Amygdala (tissue), 56 donors: ENCODE measurements around the gene LOC128125822.
"Not testable (repeated sequence)": the region's sequence is repeated elsewhere in the genome, so short reads cannot be mapped to it uniquely, and the experiment has no call there.

Source experiments
- DNase-seq, 56 donors: peaks; one replicate each; lab custom pipeline; 2025; lab: John Stamatoyannopoulos, UW

The LOC128125822 gene

DNA sequence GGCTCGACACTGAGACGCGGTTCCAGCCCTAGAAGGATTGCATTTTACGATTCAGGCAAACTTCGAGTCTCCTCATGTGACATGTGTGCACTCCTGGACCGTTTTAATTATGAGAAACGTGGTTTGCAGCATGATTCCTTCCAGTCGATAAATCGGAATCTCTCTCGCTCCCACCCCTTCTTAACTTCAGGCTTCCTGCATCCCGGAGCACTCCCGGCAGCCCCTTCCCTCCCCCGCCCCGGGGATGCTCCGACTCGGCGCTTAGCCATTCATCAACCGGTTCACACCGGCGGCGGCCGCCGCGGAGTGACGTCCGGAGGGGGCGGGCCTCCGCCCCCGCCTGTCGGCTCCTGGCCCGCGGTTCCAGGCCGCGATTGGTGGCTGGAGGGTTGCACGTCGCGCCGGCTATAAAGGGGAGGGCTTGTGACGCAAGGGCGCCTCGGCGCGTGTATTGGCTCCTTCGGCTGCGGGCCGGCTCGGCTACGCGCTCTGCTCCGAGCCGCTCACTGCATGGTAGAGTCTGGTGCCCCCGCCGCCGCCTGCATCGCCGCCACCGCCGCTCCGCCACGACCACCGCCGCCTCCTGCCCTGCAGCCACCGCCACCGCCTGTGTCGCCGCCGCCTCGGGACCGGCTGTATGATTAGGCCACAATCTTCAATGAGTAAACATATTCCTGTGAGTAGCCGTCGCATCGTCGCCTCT, at the start of gene LOC128125822, which contains the start of gene PTP4A1:
Gene LOC128125822, plus strand, starts transcription at position 437 of the 703 bp plus-strand sequence.
Gene PTP4A1, plus strand, starts transcription at position 437 of the 703 bp plus-strand sequence. CDS start 4,401 bp downstream, outside the sequence.
- DNase-seq = peak; percentile 75 to 99 (median 97)

DNA sequence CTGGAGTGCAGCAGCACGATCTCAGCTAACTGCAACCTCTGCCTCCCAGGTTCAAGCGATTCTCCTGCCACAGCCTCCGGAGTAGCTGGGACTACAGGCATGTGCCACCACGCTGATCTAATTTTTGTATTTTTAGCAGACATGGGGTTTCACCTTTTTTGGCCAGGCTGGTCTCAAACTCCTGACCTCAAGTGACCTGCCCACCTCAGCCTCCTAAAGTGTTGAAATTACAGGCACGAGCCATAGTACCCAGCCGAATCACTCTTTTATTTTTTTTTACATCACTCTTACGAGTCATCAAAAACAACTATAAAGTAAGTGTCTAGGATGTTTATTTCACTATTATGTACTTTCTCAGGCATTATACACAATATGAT, 49.4 kb upstream of the LOC128125822 start:
- not testable (repeated sequence) for DNase-seq

DNA sequence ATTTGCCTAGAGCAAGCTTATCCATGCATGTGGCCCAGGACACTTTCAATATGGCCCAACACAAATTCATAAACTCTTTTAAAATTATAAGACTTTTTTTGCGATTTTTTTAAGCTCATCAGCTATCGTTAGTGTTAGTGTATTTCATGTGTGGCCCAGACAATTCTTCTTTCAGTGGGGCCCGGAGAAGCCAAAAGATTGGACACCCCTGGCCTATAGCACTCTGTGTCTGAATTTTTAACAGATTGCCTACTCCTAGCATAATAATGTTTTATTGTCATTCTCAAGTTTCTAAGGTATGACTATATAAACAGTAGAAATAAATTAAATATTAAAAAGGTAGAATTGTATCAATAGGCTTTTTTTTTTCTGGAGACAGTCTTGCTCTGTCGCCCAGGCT, 48.6 kb upstream of the LOC128125822 start:
- no peak for DNase-seq

- DNase-seq = no peak
These were observed 46.9 kb upstream of the LOC128125822 start for GRCh38 chr6:63525186-63525878.

DNA sequence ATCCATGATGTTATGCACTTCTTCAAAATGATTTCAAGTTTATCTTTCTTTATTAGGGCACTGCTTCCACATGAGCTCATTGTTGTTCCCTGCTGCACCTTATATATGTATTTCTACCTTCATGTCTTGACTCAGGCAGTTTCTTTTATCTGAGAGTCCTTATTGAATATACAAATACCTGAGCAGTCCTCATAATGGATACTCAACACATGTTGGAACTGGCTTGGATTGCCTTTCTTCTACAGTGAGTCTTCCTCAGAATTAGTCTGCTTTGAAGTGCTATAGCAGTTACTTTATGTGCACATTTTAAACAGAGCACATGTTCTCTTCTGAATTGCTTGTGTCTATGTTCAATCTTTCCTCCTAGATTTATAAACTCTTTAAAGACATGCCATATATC, 45.3 kb upstream of the LOC128125822 start:
- DNase-seq = no peak

DNA sequence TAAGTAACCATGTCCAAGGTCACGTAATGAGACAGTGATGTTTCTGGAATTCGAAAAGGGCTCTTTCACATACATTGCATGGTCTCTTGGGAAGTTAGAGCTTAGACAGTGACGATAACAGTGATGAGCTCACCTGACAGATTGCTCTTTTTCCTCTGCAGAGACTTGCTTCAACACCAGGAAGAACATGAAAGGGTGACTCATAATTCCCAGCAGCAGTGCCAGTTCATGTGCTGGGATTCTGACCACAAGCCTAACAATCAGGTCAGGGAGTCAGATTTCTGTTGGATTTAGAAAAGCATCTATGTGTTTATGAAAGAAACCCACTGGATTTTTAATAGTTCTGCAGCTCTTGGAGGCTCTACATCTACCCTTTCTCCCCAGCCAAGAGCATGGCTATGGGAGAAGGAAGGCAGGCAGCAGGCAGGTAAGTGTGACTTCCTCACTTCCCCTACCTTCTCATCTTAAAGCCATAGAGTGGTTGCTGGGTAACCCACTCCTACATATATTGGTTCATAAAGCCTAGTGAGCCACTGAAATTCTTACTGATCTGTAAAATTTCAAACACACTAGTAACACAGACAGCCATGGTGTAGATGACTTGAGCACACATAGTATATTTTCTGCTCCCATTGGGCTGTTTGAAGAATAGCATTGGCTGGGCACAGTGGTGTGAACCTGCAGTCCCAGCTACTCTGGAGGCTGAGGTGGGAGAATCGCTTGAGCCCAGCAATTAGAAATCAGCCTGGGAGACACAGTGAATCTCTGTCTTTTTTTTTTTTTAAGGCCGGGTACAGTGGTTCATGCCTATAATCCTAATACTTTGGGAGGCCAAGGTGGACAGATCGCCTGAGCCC, 44.4 kb upstream of the LOC128125822 start:
- DNase-seq = no peak

DNA sequence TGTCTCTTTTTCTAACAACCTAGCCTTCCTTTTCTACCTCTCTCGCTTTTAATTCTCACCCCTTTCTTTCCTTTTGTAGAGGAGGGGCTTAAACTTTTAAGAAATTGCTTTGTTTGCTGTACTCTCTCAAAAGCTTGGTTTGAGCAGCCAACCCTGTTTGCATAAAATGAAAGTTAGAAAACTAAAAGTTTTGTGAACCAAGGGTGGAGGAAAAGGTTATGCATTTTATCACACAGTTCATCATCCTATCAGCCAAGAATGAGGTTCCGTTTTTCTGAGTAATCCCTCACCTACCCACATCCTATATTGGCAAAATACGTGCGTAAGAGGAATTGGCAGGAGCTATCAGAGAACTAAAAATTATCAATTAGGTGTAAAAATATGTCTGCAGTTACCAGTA, 42.8 kb upstream of the LOC128125822 start:
- no peak for DNase-seq

DNA sequence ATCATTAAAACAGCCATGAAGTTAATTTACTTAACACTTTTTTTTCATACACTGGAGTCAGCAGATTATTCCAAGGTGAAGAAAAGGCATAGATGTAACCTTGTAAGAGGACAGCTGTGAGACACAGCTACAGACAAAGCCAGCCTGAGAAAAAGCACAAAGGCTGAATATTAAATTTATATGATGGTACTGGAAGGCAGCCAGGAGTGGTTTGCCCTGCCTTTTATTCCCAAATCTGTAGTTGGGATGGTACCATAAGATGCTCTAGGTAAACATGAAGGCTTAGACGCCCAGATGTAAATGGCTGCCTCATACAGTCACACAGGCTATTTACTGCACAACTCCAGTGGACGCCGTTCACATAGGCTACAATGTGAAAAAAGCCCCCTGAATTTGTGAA, 42.1 kb upstream of the LOC128125822 start:
- no peak for DNase-seq

DNA sequence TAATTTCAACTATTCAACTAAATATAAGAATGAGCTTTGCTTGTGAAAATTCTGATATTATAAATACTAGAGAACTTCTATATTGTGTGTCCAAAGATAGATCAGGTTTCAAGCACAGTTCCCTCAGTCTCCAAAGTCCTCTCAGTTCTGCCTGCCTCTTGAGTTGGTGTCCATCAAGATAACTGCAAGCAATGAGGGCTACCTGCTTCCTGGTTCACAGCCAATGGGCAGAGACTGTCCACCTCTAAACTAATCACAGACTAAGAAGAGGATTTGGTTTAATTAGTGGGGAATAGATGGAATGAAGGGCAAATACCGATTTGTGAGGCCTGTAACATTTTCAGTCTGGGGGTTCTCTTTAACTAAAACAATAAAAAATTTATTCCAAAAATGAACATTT, 41.3 kb upstream of the LOC128125822 start:
- no peak for DNase-seq

DNA sequence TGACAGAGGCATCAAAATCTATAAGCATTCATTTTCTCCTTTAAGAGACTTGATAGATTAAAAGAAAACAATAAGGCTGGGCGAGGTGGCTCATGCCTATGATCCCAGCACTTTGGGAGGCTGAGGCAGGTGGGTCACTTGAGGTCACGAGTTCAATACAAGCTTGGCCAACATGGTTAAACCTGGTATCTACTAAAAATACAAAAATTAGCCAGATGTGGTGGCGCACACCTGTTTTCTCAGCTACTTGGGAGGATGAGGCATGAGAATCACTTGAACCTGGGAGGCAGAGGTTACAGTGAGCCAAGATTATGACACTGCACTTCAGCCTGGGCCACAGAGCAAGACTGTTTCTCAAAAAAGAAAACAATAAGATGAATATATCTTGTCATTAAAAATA, 39.3 kb upstream of the LOC128125822 start:
- no peak for DNase-seq

DNA sequence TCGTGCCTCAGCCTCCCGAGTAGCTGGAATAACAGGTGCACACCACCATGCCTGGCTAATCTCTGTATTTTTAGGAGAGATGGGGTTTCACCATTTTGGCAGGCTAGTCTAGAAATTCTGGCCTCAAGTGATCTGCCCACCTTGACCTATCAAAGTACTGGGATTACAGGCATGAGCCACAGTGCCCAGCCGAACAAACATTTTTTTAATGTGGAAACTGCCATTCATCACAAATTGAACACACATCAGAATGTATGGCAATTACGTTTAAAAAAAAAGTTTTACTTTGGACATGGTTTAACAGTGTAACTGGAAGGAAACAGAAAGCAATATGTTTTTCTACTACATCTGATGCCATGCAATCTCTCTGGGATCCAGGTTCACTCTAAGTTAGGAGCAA, 38.3 kb upstream of the LOC128125822 start:
- DNase-seq = no peak

DNA sequence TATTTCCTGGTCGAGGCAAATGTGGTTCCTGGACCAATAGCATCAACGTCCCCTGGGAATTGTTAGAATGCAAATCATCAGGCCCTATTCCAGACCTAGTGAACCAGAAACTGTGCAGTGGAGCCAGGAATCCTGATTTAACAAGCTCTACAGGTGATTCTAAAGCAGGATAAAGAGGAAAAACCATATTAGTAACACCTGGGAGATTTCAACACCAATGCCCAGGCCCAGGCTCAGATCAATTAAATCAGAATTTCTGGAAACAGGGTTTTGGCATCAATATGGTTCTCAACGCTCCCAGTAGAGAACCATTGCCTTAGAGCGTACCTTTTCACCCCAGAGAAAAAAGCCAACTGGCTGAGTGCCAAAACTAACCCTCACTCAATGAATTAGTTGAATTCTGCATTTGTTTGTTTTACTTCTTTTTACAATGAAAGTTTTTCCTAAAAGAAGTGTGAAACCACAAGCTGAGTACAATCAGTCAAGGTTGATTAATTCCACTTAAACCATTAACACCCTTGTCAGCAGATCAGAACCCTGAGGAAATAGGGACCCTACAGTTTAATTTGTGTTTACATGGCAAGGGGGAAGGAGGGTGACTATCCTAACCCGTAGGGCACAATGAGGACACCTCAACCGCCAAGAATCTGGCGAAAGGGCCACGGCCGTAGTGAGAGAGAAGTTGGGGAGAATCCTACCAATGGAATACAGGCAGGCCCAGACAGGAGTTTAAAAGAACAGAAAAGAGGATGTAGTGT, 34.9 kb upstream of the LOC128125822 start:
- DNase-seq = no peak

GRCh38 chr6:63537959-63538300, 34.4 kb upstream of the LOC128125822 start:
- DNase-seq = no peak

- DNase-seq = no peak
These were observed 33.7 kb upstream of the LOC128125822 start for GRCh38 chr6:63538550-63538949.

DNA sequence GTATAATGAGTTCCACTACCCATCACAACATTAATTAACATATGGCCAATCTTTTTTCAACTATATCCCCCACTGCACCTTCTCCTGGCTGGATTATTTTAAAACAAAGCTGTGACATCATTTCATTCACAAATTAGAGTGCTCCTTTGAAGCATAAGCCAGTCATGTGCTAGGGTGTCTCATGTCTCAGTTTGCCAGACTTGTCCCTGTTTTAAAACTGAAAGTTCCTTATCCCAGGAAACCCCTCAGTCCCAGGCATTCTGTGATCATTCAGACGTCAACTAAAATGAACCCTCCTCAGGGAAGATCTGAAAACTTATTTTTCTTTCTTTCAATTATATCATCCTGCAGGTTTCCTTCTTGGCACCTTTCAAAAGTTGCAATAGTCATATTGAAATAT, 29.3 kb upstream of the LOC128125822 start:
- no peak for DNase-seq

DNA sequence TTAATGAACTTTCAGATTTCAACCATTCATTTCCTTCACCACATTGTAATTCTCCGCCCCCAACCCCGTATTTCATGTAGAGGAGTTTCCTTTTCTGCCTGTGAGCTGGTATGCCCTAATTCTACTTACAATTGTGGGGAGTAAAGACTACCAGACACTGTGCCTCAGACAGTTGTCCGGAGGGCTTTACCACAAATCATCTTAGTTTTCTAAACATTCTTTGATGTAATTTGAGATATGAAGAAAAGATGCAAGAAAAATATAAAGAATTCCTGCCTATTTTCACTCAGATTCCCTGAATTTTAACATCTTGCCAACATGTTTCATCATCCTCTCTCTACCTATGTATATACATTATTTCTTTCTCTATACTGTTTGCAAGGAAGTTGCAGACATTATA, 28.3 kb upstream of the LOC128125822 start:
- DNase-seq = no peak

DNA sequence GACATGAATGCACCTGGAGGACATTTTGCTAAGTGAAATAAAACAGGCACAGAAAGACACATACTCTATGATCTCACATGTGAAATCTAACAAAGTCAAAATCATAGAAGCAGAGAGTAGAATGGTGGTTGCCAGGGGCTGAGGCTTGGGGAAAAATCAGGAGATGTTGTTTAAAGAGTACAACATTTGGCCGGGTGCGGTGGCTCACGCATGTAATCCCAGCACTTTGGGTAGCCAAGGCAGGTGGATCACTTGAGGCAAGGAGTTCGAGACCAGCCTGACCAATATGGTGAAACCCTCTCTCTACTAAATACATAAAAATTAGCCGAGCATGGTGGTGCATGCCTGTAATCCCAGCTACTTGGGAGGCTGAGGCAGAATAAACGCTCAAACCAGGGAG, 26.0 kb upstream of the LOC128125822 start:
- no peak for DNase-seq

- no peak for DNase-seq
These were observed 25.6 kb upstream of the LOC128125822 start for GRCh38 chr6:63546697-63547096.

DNA sequence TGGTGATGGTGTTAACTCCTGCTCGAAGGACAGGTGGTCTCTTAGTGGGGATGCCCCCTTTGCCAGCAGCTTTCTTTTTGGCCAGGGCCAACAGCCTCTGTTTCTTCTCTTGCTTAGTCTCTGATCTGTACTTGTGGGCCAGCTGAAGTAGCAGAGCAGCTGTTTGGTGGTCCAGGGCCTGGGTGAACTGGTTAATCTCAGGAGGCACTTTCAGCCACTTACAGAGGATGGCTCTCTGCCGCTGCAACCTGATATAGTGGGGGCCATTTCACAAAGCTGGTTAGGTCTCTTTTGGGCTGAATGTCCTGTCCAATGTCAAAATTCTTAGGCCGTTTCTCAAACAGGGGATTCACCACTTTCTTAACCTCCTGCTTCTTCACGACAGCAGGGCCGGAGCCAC, 23.2 kb upstream of the LOC128125822 start:
- DNase-seq = no peak

GRCh38 chr6:63553208-63553607, 19.1 kb upstream of the LOC128125822 start:
- no peak for DNase-seq

DNA sequence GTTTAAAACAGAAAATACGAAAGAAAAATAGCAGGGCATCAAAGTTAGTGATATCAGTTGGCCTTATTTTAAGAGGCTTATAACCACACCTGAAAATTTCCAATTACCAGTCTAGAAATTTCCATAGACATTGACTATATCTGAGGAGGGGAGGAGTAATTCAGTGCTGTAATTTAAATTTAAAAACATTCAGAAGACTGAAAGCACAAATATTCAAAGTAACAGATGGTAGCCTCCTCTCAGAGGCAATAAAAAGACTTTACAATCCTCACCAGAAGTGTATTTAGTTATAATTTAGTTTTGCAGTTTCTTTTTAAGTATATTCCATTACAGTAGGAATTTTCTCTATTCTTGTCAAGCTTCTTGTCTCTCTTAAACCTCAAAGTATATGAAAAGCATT, 18.4 kb upstream of the LOC128125822 start:
- no peak for DNase-seq
